IMR-90 (cell line): ENCODE data around the gene HOOK1.

ENCODE experiments used
- BHLHE40 ChIP-seq: fragments of 150-350 bp; IDR thresholded peaks from 2 replicates; pipeline ENCODE4 v1.6.1; 2016; ENCODE audit warnings: mild to moderate bottlenecking, low read depth, low read length
- CEBPB ChIP-seq: IDR thresholded peaks from 2 replicates; pipeline ENCODE4 v1.6.1; 2012; ENCODE audit warnings: low read depth, low read length, improper control_type of control experiment
- CTCF ChIP-seq: conservative IDR thresholded peaks from 2 replicates; pipeline ENCODE4 v1.5.1; 2012; ENCODE audit warnings: mild to moderate bottlenecking, low read depth, low read length, improper control_type of control experiment
- ELK1 ChIP-seq: fragments of 150-350 bp; IDR thresholded peaks from 2 replicates; pipeline ENCODE4 v1.6.1; 2016; ENCODE audit warnings: low read depth, mild to moderate bottlenecking, low read length, moderate library complexity, borderline replicate concordance
- MAZ ChIP-seq: IDR thresholded peaks from 2 replicates; pipeline ENCODE4 v1.6.1; 2012; ENCODE audit warnings: low read depth, mild to moderate bottlenecking, low read length, improper control_type of control experiment, moderate library complexity, borderline replicate concordance
- MXI1 ChIP-seq: IDR thresholded peaks from 2 replicates; pipeline ENCODE4 v1.6.1; 2012; ENCODE audit warnings: low read depth, mild to moderate bottlenecking, low read length, moderate library complexity, borderline replicate concordance
- NFE2L2 ChIP-seq: fragments of 150-350 bp; IDR thresholded peaks from 2 replicates; pipeline ENCODE4 v1.6.1; 2016; ENCODE audit warnings: low read depth, mild to moderate bottlenecking, low read length
- POLR2A ChIP-seq: IDR thresholded peaks from 2 replicates; pipeline ENCODE4 v1.6.1; 2012; ENCODE audit warnings: mild to moderate bottlenecking, low read depth, low read length
- RAD21 ChIP-seq: IDR thresholded peaks from 2 replicates; pipeline ENCODE4 v1.6.1; 2012; ENCODE audit warnings: low read length, improper control_type of control experiment
- RCOR1 ChIP-seq: IDR thresholded peaks from 2 replicates; pipeline ENCODE4 v1.6.1; 2012; ENCODE audit warnings: mild to moderate bottlenecking, low read length, improper control_type of control experiment; ENCODE audit not compliant: insufficient replicate concordance
- RFX5 ChIP-seq: IDR thresholded peaks from 2 replicates; pipeline ENCODE4 v1.8.0; 2012; ENCODE audit warnings: low read depth, mild to moderate bottlenecking, low read length, moderate library complexity
- USF2 ChIP-seq: fragments of 150-350 bp; IDR thresholded peaks from 2 replicates; pipeline ENCODE4 v1.6.1; 2017; ENCODE audit warnings: mild to moderate bottlenecking, antibody characterized with exemption, low read length, low read depth

GRCh38 chr1:59779949-59780348 lies 34.8 kb upstream of the HOOK1 start:
- no peak for TF ChIP-seq CEBPB
- TF ChIP-seq POLR2A: no peak
- no peak for TF ChIP-seq CTCF
- no peak for TF ChIP-seq USF2
- TF ChIP-seq MXI1: no peak
- no peak for TF ChIP-seq RAD21
- TF ChIP-seq MAZ: no peak
- TF ChIP-seq BHLHE40: no peak
- TF ChIP-seq NFE2L2: no peak
- no peak for TF ChIP-seq ELK1
- TF ChIP-seq RCOR1: no peak
- no peak for TF ChIP-seq RFX5
